GM12801 (cell line): ENCODE data around the gene COA8.

ENCODE experiments used
- TF ChIP-seq, protein P1 (sequence below): IDR thresholded peaks from one replicate; pipeline ENCODE4 v1.5.1; 2011; ENCODE audit warnings: control low read depth; ENCODE audit not compliant: insufficient read length; ENCODE audit errors: extremely low read depth

The COA8 gene

DNA sequence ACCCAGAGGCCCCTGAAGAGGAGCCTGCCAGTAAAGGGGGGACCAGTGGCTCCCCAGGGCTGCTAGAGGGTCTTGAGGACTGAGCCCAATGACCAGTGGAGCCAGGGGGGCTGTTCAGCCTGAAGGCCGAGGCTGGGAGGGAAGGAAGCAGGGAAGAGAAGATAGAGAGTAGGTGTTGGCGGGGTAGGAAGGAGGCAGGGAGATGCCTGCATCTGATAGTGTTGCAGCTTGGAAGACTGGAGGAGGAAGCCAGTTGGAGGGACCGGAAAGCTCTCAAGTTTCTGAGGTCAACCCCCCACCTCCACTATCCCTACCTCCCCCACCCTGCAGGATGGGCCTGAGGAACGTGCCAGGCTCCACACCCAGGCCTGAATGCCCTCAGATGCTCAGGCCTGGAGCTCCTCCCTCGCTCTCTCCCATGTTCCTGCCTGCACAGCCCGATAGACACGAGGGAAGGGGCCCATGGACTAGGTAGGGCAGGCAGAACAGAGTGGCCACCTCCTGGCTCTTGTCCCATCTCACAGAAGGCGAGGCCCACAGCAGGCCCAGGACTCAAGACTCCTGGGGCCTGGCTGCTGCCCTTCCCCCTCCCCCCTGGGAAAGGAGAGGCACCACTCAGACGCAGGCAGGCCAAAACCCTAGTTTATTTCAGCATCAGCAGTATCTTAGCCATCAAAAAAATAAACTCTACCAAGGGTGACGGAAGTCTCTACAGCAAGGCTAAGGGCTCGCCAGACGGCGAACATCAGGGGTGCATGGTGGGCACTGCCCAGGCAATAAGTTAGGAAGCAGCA, 43.5 kb upstream of the COA8 start:
- TF ChIP-seq, protein P1, sequence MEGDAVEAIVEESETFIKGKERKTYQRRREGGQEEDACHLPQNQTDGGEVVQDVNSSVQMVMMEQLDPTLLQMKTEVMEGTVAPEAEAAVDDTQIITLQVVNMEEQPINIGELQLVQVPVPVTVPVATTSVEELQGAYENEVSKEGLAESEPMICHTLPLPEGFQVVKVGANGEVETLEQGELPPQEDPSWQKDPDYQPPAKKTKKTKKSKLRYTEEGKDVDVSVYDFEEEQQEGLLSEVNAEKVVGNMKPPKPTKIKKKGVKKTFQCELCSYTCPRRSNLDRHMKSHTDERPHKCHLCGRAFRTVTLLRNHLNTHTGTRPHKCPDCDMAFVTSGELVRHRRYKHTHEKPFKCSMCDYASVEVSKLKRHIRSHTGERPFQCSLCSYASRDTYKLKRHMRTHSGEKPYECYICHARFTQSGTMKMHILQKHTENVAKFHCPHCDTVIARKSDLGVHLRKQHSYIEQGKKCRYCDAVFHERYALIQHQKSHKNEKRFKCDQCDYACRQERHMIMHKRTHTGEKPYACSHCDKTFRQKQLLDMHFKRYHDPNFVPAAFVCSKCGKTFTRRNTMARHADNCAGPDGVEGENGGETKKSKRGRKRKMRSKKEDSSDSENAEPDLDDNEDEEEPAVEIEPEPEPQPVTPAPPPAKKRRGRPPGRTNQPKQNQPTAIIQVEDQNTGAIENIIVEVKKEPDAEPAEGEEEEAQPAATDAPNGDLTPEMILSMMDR, result no peak

DNA sequence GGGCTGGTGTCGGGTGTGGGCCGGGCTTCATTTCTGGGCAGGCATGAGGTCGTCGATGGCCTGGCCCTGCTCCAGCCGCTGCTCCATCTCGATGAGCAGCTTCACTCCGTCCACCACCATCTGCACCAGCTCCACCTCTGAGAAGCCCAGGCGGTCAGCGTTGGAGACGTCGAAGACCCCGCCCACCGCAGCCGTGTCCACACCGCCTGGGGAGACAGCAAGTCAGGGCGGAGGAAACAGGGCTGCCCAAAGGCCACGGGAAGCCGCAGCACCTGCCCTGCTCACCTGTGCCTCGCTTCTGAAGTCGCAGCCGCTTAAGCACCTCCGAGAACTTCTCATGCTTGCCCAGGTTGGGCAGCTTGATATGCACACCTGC, 42.9 kb upstream of the COA8 start:
- TF ChIP-seq, protein P1, result no peak

DNA sequence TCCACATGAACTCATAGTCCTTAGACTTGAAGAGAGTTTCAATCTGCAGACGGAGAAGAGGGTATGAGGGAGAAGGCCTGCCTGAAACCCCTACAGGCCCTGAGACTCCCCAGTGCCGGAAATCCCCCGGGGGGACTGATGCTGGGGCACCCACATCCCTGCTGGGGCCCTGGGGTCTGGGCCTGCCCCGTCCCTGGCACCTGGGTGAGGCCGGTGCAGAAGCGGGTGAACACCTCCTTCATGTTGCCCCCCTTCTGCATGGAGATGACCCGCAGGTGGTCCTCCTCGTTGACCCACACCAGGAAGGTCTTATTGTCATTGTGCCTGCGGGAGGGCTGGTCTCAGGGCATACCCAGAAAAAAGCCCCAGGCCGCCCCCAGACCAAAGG, 42.5 kb upstream of the COA8 start:
- TF ChIP-seq, protein P1, result no peak

DNA sequence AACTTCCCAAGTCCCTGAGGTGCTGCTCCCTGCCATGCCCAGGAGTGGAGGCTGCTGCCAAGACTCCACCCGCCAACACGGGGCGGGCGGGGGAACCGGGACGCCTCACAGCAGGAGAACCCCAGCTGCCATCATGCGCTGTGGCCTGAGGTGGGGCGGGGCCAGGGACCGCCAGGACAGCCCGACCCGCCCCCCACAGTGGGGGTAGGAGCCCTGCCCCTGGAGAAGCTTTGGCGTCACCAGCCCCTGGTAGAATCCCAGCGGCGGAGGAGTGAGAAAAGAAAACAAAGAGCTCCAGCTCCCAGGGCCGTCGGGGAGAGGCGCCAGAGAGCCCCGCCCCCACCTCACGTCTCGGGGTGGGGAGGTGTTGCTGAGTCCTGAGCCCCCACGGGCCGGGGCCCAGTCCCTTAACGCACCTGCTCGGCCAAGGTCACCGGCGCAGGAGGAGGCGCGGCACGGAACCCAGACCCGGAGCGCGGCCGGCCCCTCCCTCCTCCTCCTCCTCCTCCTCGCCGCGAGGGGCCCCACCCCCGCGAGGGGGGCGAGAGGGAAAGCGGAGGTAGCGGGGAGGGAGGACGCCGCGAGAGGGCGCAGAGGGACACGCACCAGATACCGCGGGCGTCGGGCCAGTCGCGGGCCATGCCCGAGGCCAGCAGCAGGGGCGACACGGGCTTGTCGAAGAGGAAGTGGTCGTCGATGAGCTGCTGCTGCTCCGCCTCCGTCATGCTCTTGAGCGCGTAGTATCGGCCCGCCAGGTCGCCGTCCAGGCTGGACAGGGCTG, 41.9 kb upstream of the COA8 start:
- TF ChIP-seq, protein P1, result no peak

DNA sequence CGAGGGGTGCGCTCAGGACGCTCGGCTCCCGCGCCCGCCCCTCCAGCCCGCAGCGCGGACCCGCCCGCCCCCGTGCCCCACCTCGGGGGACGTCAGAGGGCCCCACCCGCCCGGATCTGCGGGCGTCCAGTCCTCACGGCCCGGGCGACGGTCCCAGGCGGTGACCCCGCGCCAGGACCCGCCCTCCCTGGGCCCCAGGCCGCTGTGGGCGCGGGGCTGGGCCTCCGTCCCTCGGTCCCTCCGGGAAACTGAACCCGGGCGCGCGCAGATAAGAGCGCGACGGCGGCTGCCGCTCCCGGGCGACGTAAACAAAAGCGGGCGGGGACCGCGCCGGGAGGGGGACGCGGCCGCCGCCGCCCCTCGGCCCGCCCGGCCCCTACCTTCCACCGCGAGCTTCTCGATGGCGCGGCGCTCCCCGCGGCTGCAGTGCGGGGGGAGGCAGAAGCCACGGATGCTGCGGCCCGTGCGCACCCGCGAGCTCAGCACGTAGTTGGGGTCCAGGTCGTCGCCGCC, 41.3 kb upstream of the COA8 start:
- TF ChIP-seq, protein P1, result no peak

DNA sequence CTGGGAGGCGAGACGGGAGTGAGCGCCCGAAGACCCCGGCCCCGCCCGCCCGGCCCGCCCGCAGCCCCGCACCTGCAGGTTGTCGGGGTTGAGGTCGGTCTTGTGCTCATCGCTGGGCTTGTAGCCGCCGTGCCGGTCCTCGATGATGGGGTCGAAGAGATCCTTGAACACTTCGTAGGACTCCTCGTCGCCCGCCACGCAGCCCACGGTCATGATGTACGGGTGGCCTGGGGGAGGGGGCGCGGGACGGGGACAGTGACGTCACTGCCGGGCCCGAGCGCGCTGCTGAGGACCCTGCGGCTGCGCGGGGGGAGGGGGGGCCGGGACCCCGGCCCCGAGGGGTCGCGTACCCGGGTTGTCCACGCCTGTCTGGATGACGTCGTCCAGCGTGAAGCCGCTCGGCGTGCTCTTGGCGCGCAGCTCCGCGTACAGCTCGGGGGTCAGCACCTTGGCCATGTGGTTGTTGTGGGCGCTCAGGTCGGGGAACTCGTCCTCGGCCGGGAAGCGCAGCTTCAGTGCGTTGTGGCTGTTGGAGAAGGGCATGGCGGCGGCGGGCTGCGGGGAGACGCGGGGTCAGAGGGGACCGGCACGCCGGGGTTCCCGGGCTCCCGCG, 40.7 kb upstream of the COA8 start:
- TF ChIP-seq, protein P1, result no peak
